Loucy (cell line): ENCODE measurements around the gene OSBPL7.

ENCODE experiments used
- EZH2phosphoT487 ChIP-seq: fragments of 200-600 bp; IDR thresholded peaks from 2 replicates; pipeline ENCODE4 v1.6.1; 2018; ENCODE audit warnings: antibody characterized with exemption, mild to moderate bottlenecking, moderate library complexity, borderline replicate concordance
- TF ChIP-seq, protein P1 (sequence below): fragments of 200-600 bp; sonication (generic); conservative IDR thresholded peaks from 2 replicates; pipeline ENCODE4 v1.5.1; 2014; ENCODE audit warnings: mild to moderate bottlenecking, antibody characterized with exemption, low read length

DNA sequence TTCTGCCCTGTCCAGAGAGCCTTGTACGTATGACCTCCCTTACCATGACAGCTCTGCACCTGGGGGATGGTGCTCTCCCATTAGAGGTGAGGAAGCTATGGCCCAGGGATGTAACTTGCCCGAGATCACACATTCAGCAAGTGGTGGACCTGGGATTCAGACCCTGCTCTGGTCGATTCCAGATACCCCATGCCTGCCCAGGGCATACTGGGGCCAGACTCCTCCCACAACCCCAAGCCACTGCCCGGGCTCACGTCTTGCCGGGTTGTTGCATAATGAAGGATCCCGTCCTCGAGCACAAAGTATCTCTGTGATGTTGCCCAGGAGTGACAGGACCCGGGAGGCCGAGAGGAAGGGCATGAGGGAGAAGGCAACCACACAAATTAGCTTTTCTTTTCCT is 2.1 kb downstream of the OSBPL7 start:
- TF ChIP-seq, protein P1, sequence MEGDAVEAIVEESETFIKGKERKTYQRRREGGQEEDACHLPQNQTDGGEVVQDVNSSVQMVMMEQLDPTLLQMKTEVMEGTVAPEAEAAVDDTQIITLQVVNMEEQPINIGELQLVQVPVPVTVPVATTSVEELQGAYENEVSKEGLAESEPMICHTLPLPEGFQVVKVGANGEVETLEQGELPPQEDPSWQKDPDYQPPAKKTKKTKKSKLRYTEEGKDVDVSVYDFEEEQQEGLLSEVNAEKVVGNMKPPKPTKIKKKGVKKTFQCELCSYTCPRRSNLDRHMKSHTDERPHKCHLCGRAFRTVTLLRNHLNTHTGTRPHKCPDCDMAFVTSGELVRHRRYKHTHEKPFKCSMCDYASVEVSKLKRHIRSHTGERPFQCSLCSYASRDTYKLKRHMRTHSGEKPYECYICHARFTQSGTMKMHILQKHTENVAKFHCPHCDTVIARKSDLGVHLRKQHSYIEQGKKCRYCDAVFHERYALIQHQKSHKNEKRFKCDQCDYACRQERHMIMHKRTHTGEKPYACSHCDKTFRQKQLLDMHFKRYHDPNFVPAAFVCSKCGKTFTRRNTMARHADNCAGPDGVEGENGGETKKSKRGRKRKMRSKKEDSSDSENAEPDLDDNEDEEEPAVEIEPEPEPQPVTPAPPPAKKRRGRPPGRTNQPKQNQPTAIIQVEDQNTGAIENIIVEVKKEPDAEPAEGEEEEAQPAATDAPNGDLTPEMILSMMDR, result no peak
- TF ChIP-seq EZH2phosphoT487, result no peak
